SK-N-MC (cell line): ENCODE results near the gene WDR62.

ENCODE experiments used
- EZH2 ChIP-seq: fragments of 200-600 bp; sonication (generic); IDR thresholded peaks from one replicate; pipeline ENCODE4 v1.6.1; 2017; ENCODE audit warnings: antibody characterized with exemption
- POLR2AphosphoS5 ChIP-seq: IDR thresholded peaks from 2 replicates; pipeline ENCODE4 v1.6.1; 2012; ENCODE audit warnings: mild to moderate bottlenecking, low read depth, low read length, borderline replicate concordance

DNA sequence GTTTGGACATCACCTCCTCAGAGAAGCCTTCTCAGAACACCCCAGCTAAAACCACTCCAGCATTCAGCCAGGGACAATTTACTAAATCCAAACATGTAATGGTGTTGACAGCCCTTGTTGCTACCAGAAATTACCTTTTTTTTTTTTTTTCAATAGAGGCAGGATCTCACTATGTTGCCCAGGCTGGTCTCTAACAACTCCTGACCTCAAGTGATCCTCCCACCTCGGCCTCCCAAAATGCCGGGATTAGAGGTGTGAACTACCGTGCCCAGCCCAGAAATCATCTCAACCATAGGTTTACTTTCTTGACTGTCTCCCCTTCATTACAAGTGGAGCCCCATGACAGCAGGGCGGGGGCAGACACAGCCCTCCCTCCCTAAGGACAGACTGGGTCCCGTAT is 31.3 kb upstream of the WDR62 start:
- TF ChIP-seq EZH2 (no peak), POLR2AphosphoS5 (no peak)
